ENCODE measurements around the gene UNC5A. TPM values are rescaled to one million over a fixed set of nuclear protein-coding genes. Genes with fewer than 3 reads are reported as not detected.
A peak's percentile ranks its signal among the peaks of the same experiment; 100 is the strongest.

The UNC5A gene
- total and polyA plus RNA-seq, 3 experiments from 2014 or later, result not detected

- Histone ChIP-seq H3K27ac (ENCODE audit: low read depth, low read length) (no peak overlapping the region), H3K36me3 (ENCODE audit: insufficient read depth, low read length) (no peaks in the 10 kb centered on the region), H3K9me3 (ENCODE audit: low read length) (no peaks in the 10 kb centered on the region), H3K27me3 (ENCODE audit: insufficient read depth, low read length, poor library complexity, severe bottlenecking) (peaks cover 60% of the 10 kb centered on the region), H3K4me3 (ENCODE audit: low read length) (no peak overlapping the region), H3K4me1 (ENCODE audit: insufficient read depth, low read length) (peaks cover 8% of the 10 kb centered on the region)
- no peak for DNase-seq
- Mint-ChIP-seq H3K27me3 (peaks cover 60 to 75% of the 10 kb centered on the region in 2 donors), H3K4me1 (peaks cover 20 to 31% (median 22%) of the 10 kb centered on the region in 3 donors), H3K27ac (peak overlapping the region in 1 of 8 donors; percentile 78), H3K9me3 (peaks cover 0 to 2% (median 0%) of the 10 kb centered on the region in 5 donors), H3K4me3 (no peak overlapping the region), H3K36me3 (peaks cover 0 to 3% (median 0%) of the 10 kb centered on the region in 3 donors)
- POLR2A ChIA-PET, result no interaction called here
- CTCF ChIA-PET, result no interaction called here
Measured at GRCh38 chr5:176813587-176814312, 3.4 kb downstream of the UNC5A start.

GRCh38 chr5:176814313-176814685 is 3.9 kb downstream of the UNC5A start:
- Histone ChIP-seq H3K36me3 (ENCODE audit: insufficient read depth, low read length) (no peaks in the 10 kb centered on the region), H3K9me3 (ENCODE audit: low read length) (no peaks in the 10 kb centered on the region), H3K27me3 (ENCODE audit: insufficient read depth, low read length, poor library complexity, severe bottlenecking) (peaks cover 62% of the 10 kb centered on the region), H3K27ac (ENCODE audit: low read depth, low read length) (no peak overlapping the region), H3K4me1 (ENCODE audit: insufficient read depth, low read length) (peaks cover 8% of the 10 kb centered on the region), H3K4me3 (ENCODE audit: low read length) (no peak overlapping the region)
- ChIA-PET CTCF (no interaction called here), POLR2A (no interaction called here)
- H3K4me3 Mint-ChIP-seq, result no peak overlapping the region
- peaks cover 0 to 3% (median 0%) of the 10 kb centered on the region in 3 donors for H3K36me3 Mint-ChIP-seq
- H3K4me1 Mint-ChIP-seq, result peaks cover 17 to 31% (median 19%) of the 10 kb centered on the region in 3 donors
- H3K27me3 Mint-ChIP-seq, result peaks cover 60 to 75% of the 10 kb centered on the region in 2 donors
- peaks cover 0 to 2% (median 0%) of the 10 kb centered on the region in 5 donors for H3K9me3 Mint-ChIP-seq
- H3K27ac Mint-ChIP-seq, result peak overlapping the region in 1 of 8 donors; percentile 78
- DNase-seq, result no peak

GRCh38 chr5:176814836-176815438 is 4.6 kb downstream of the UNC5A start:
- H3K27me3 Mint-ChIP-seq, result peaks cover 56 to 78% of the 10 kb centered on the region in 2 donors
- peaks cover 15 to 29% (median 16%) of the 10 kb centered on the region in 3 donors for H3K4me1 Mint-ChIP-seq
- DNase-seq, result no peak
- Histone ChIP-seq H3K36me3 (ENCODE audit: insufficient read depth, low read length) (no peaks in the 10 kb centered on the region), H3K27me3 (ENCODE audit: insufficient read depth, low read length, poor library complexity, severe bottlenecking) (peaks cover 60% of the 10 kb centered on the region), H3K4me3 (ENCODE audit: low read length) (no peak overlapping the region), H3K27ac (ENCODE audit: low read depth, low read length) (no peak overlapping the region), H3K4me1 (ENCODE audit: insufficient read depth, low read length) (peaks cover 8% of the 10 kb centered on the region), H3K9me3 (ENCODE audit: low read length) (no peaks in the 10 kb centered on the region)
- H3K36me3 Mint-ChIP-seq, result peaks cover 0 to 3% (median 0%) of the 10 kb centered on the region in 3 donors
- H3K27ac Mint-ChIP-seq, result no peak overlapping the region
- POLR2A ChIA-PET, result no interaction called here
- peaks cover 0 to 2% (median 0%) of the 10 kb centered on the region in 5 donors for H3K9me3 Mint-ChIP-seq
- H3K4me3 Mint-ChIP-seq, result peak overlapping the region in 1 of 7 donors; percentile 58
- CTCF ChIA-PET, result no interaction called here

DNA sequence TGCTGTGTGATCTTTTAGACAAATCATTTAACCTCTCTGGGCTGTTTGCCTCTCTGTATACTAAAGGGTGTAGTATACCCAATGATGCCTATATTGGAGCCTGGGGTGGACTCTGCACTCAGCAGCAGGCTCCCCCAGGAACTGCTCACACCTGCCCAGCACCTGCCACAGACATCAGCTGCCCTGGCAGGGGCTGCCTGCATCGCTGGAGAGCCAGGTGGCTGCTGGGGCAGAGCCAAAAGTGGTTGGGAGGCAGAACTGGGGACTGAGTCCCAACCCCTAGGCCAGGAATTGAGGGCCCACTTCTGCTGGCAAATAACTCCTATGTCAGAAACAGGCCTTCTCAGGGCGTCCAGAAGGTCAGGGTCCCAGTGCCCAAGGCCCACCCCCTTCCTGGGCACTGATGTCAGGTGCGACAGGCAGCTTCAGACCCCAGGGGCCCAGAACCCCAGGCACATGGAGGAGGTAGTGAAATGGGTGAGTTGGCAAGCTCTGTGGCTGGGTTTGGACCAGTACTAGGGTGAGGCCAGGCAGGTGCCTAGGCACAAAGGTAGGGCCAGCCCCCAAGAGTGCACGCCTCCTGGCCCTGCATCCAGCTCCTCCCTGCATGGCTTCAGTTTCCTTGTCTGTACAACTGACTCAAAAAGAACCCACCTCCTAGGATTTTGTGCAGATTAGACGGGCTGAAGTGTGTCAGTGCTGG is 5.8 kb downstream of the UNC5A start:
- H3K4me3 ChIP-seq (ENCODE audit: low read length), result no peak overlapping the region
- ChIA-PET POLR2A (no interaction called here), CTCF (no interaction called here)
- H3K27ac Mint-ChIP-seq, result peak overlapping the region in 1 of 8 donors; percentile 43
- no peak overlapping the region for H3K27ac ChIP-seq (ENCODE audit: low read depth, low read length)
- H3K4me1 Mint-ChIP-seq, result peaks cover 12 to 25% (median 15%) of the 10 kb centered on the region in 3 donors
- H3K4me1 ChIP-seq (ENCODE audit: insufficient read depth, low read length), result peaks cover 8% of the 10 kb centered on the region
- H3K36me3 Mint-ChIP-seq, result peaks cover 0 to 3% (median 0%) of the 10 kb centered on the region in 3 donors
- no peaks in the 10 kb centered on the region for H3K9me3 ChIP-seq (ENCODE audit: low read length)
- H3K4me3 Mint-ChIP-seq, result peak overlapping the region in 6 of 7 donors; percentile 42 to 77 (median 61)
- peaks cover 58 to 86% of the 10 kb centered on the region in 2 donors for H3K27me3 Mint-ChIP-seq
- no peaks in the 10 kb centered on the region for H3K36me3 ChIP-seq (ENCODE audit: insufficient read depth, low read length)
- H3K9me3 Mint-ChIP-seq, result peaks cover 0 to 2% (median 0%) of the 10 kb centered on the region in 5 donors
- peaks cover 57% of the 10 kb centered on the region for H3K27me3 ChIP-seq (ENCODE audit: insufficient read depth, low read length, poor library complexity, severe bottlenecking)
- no peak for DNase-seq

DNA sequence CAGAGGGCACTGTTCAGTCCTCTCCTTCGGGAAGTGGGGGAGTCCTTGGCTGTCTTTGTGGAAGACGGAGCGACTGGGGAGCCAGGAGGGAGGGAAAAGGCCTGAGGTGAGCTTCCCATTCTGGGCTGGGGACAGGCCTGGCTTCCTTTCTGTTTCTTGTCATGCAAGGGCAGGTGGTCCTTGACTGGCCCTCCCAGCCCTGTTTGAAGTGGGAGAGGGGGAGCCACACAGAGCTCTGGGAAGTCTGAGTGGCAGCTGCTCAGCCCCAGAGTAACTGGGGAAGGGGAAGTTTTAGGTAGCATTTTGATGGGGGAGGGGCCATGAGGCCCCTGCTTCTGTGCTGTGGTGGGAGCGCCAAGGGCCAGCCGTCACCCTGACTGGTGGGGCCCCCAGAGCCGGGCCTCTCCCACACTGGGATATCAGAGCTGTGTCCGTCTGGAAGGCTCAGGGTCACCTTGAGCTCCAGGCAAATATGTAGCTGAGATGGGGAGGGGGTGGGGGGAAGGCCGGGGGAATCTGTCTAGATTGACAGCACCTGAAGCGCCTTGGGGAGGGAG is 6.5 kb downstream of the UNC5A start:
- ChIA-PET POLR2A (no interaction called here), CTCF (no interaction called here)
- Histone ChIP-seq H3K36me3 (ENCODE audit: insufficient read depth, low read length) (no peaks in the 10 kb centered on the region), H3K9me3 (ENCODE audit: low read length) (no peaks in the 10 kb centered on the region), H3K27ac (ENCODE audit: low read depth, low read length) (no peak overlapping the region), H3K4me1 (ENCODE audit: insufficient read depth, low read length) (peaks cover 8% of the 10 kb centered on the region), H3K4me3 (ENCODE audit: low read length) (no peak overlapping the region), H3K27me3 (ENCODE audit: insufficient read depth, low read length, poor library complexity, severe bottlenecking) (peaks cover 51% of the 10 kb centered on the region)
- Mint-ChIP-seq H3K9me3 (peaks cover 0 to 2% (median 0%) of the 10 kb centered on the region in 5 donors), H3K36me3 (peaks cover 0 to 3% (median 0%) of the 10 kb centered on the region in 3 donors), H3K4me3 (peak overlapping the region in 5 of 7 donors; percentile 42 to 77 (median 63)), H3K27ac (peak overlapping the region in 1 of 8 donors; percentile 43), H3K4me1 (peaks cover 8 to 21% (median 11%) of the 10 kb centered on the region in 3 donors), H3K27me3 (peaks cover 51 to 79% of the 10 kb centered on the region in 2 donors)
- DNase-seq, result no peak

DNA sequence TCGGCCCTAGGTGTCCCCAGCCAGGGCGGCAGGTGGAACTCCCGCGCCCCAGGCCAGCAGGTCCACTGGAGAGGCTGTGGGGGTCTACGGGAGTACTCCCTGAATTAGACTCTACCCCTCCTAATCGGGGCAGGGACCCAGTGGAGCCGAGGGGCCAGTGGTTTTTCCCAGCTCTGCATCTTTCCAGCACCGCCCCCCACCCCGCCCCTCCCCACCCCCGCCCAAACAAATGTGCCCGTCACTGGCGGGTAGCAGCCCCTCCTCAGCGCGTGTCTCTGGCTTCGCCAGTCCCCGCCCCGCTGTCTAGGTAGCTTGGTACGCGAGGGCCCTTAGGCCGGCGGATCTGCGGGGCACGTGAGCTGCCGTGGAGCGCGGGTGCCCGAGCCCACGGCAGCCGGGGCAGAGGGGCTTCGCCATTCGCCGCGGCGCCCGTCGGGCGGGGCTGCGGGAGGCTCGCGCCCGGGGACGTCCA is 7.0 kb downstream of the UNC5A start:
- ChIA-PET POLR2A (no interaction called here), CTCF (no interaction called here)
- Histone ChIP-seq H3K36me3 (ENCODE audit: insufficient read depth, low read length) (no peaks in the 10 kb centered on the region), H3K27ac (ENCODE audit: low read depth, low read length) (no peak overlapping the region), H3K4me1 (ENCODE audit: insufficient read depth, low read length) (peaks cover 8% of the 10 kb centered on the region), H3K9me3 (ENCODE audit: low read length) (no peaks in the 10 kb centered on the region), H3K4me3 (ENCODE audit: low read length) (no peak overlapping the region), H3K27me3 (ENCODE audit: insufficient read depth, low read length, poor library complexity, severe bottlenecking) (peaks cover 45% of the 10 kb centered on the region)
- Mint-ChIP-seq H3K27me3 (peaks cover 46 to 78% of the 10 kb centered on the region in 2 donors), H3K27ac (no peak overlapping the region), H3K4me3 (no peak overlapping the region), H3K9me3 (peaks cover 0 to 2% (median 0%) of the 10 kb centered on the region in 5 donors), H3K4me1 (peaks cover 8 to 18% (median 11%) of the 10 kb centered on the region in 3 donors), H3K36me3 (peaks cover 0 to 3% (median 0%) of the 10 kb centered on the region in 3 donors)
- no peak for DNase-seq

GRCh38 chr5:176817841-176818377 is 7.5 kb downstream of the UNC5A start:
- DNase-seq, result peak in 2 of 5 donors; percentile 7 to 13
- Histone ChIP-seq H3K36me3 (ENCODE audit: insufficient read depth, low read length) (no peaks in the 10 kb centered on the region), H3K4me1 (ENCODE audit: insufficient read depth, low read length) (peaks cover 8% of the 10 kb centered on the region), H3K27me3 (ENCODE audit: insufficient read depth, low read length, poor library complexity, severe bottlenecking) (peaks cover 43% of the 10 kb centered on the region), H3K27ac (ENCODE audit: low read depth, low read length) (no peak overlapping the region), H3K9me3 (ENCODE audit: low read length) (no peaks in the 10 kb centered on the region), H3K4me3 (ENCODE audit: low read length) (no peak overlapping the region)
- CTCF ChIA-PET, result no interaction called here
- no peak overlapping the region for H3K27ac Mint-ChIP-seq
- peaks cover 46 to 82% of the 10 kb centered on the region in 2 donors for H3K27me3 Mint-ChIP-seq
- POLR2A ChIA-PET, result no interaction called here
- peaks cover 0 to 2% (median 0%) of the 10 kb centered on the region in 5 donors for H3K9me3 Mint-ChIP-seq
- peaks cover 0 to 3% (median 0%) of the 10 kb centered on the region in 3 donors for H3K36me3 Mint-ChIP-seq
- H3K4me1 Mint-ChIP-seq, result peaks cover 8 to 18% (median 11%) of the 10 kb centered on the region in 3 donors
- H3K4me3 Mint-ChIP-seq, result peak overlapping the region; percentile 37 to 88 (median 74)

Measured in CD8-positive, alpha-beta memory T cell (primary cell).